ENCODE data around the gene AKR1A1.
A peak's percentile ranks its signal among the peaks of the same experiment; 100 is the strongest.
"Not testable (repeated sequence)": the region's sequence is repeated elsewhere in the genome, so short reads cannot be mapped to it uniquely, and the experiment has no call there.

The AKR1A1 gene

GRCh38 chr1:45513532-45514260 is 36.9 kb upstream of the AKR1A1 start:
- H3K36me3 ChIP-seq (ENCODE audit: control insufficient read depth, insufficient read depth, low read length) = peaks cover 95% of the 10 kb centered on the region
- H3K4me1 ChIP-seq (ENCODE audit: control insufficient read depth, insufficient read depth, low read length); H3K4me3 ChIP-seq (ENCODE audit: low read depth, low read length); H3K27me3 ChIP-seq (ENCODE audit: control insufficient read depth, insufficient read depth, low read length); H3K9ac ChIP-seq (ENCODE audit: low read depth, low read length); H3K9me3 ChIP-seq (ENCODE audit: control insufficient read depth, insufficient read depth, low read length): not testable (repeated sequence)
- peak overlapping the region; percentile 43 for H3K27ac ChIP-seq (ENCODE audit: low read depth, low read length)

DNA sequence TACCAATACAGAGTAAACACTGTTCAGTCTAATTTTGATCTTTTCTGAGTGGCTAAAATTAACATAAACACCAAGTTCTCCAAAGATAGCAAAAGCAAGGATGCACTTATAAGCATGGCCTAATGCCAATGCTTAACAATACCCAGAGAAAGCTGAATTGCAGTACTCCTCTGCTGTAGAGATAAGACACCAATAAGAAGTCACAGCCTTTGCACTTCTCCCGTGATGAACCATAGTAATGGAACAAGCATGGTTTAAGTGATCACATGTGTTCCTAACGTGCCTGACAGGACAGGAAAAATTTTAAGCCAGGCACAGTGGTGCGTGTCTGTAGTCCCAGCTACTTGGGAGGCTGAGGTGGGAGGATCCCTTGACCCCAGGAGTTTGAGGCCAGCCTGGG is 34.6 kb upstream of the AKR1A1 start:
- no peak overlapping the region for H3K27ac ChIP-seq (ENCODE audit: low read depth, low read length)
- H3K4me3 ChIP-seq (ENCODE audit: low read depth, low read length) = no peak overlapping the region

GRCh38 chr1:45516465-45516864 is 34.2 kb upstream of the AKR1A1 start:
- no peak overlapping the region for H3K9ac ChIP-seq (ENCODE audit: low read depth, low read length)
- H3K27ac ChIP-seq (ENCODE audit: low read depth, low read length) = no peak overlapping the region
- no peaks in the 10 kb centered on the region for H3K27me3 ChIP-seq (ENCODE audit: control insufficient read depth, insufficient read depth, low read length)
- no peak overlapping the region for H3K4me3 ChIP-seq (ENCODE audit: low read depth, low read length)
- H3K9me3 ChIP-seq (ENCODE audit: control insufficient read depth, insufficient read depth, low read length) = no peaks in the 10 kb centered on the region
- H3K4me1 ChIP-seq (ENCODE audit: control insufficient read depth, insufficient read depth, low read length) = 0 out of 2 replicates have a peak, but pooled peaks cover 10% of the 10 kb centered on the region
- H3K36me3 ChIP-seq (ENCODE audit: control insufficient read depth, insufficient read depth, low read length) = peaks cover 76% of the 10 kb centered on the region

More for the DNA sequence above, 34.6 kb upstream of the AKR1A1 start:
- Histone ChIP-seq H3K4me1 (ENCODE audit: control insufficient read depth, insufficient read depth, low read length) (0 out of 2 replicates have a peak, but pooled peaks cover 10% of the 10 kb centered on the region), H3K27me3 (ENCODE audit: control insufficient read depth, insufficient read depth, low read length) (no peaks in the 10 kb centered on the region), H3K9me3 (ENCODE audit: control insufficient read depth, insufficient read depth, low read length) (no peaks in the 10 kb centered on the region), H3K36me3 (ENCODE audit: control insufficient read depth, insufficient read depth, low read length) (peaks cover 80% of the 10 kb centered on the region), H3K9ac (ENCODE audit: low read depth, low read length) (no peak overlapping the region)

DNA sequence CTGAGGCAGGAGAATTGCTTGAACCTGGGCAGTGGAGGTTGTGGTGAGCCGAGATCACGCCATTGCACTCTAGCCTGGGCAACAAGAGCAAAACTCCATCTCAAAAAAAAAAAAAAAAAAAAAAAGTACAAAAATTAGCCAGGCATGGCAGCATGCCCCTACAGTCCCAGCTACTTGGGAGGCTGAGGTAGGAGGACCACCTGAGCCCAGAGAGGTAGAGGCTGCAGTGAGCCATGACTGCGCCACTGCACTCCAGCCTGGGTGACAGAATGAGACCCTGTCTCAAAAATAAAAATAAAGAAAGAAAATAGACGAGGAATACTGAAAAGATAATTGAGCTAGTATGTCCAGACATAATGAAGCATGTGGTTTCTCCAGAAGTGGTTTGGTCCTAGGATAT is 32.3 kb upstream of the AKR1A1 start:
- peak overlapping the region; percentile 91; the same call in 1 of the 2 replicates for H3K4me3 ChIP-seq (ENCODE audit: low read depth, low read length)

DNA sequence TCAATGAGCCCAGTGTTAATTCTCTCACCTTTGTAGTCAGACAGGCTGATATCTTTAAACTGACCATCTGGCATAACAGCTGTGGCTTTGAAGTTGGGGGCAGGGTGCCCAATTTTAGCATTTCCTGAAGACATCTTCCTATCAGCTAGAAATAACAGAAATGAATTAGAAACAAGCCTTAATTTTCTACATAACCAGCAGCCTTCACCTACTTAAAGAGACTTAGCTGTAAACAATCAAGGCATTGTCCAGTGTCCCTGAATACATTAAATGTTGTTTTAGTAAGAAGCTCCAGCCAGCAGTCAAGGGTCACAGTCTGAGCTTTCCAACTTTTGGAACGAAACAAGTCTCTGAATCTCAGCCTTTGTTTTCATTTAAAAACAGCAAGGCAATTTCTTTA is 31.7 kb upstream of the AKR1A1 start:
- Histone ChIP-seq H3K4me3 (ENCODE audit: low read depth, low read length) (peak overlapping the region; percentile 91), H3K9me3 (ENCODE audit: control insufficient read depth, insufficient read depth, low read length) (no peaks in the 10 kb centered on the region), H3K4me1 (ENCODE audit: control insufficient read depth, insufficient read depth, low read length) (peaks cover 26% of the 10 kb centered on the region), H3K36me3 (ENCODE audit: control insufficient read depth, insufficient read depth, low read length) (peaks cover 51% of the 10 kb centered on the region), H3K27ac (ENCODE audit: low read depth, low read length) (no peak overlapping the region), H3K9ac (ENCODE audit: low read depth, low read length) (no peak overlapping the region), H3K27me3 (ENCODE audit: control insufficient read depth, insufficient read depth, low read length) (no peaks in the 10 kb centered on the region)

More for the DNA sequence above, 32.3 kb upstream of the AKR1A1 start:
- not testable (repeated sequence) for H3K9ac ChIP-seq (ENCODE audit: low read depth, low read length); H3K27me3 ChIP-seq (ENCODE audit: control insufficient read depth, insufficient read depth, low read length); H3K9me3 ChIP-seq (ENCODE audit: control insufficient read depth, insufficient read depth, low read length); H3K27ac ChIP-seq (ENCODE audit: low read depth, low read length)
- H3K4me1 ChIP-seq (ENCODE audit: control insufficient read depth, insufficient read depth, low read length) = peaks cover 24% of the 10 kb centered on the region
- H3K36me3 ChIP-seq (ENCODE audit: control insufficient read depth, insufficient read depth, low read length) = peaks cover 57% of the 10 kb centered on the region

DNA sequence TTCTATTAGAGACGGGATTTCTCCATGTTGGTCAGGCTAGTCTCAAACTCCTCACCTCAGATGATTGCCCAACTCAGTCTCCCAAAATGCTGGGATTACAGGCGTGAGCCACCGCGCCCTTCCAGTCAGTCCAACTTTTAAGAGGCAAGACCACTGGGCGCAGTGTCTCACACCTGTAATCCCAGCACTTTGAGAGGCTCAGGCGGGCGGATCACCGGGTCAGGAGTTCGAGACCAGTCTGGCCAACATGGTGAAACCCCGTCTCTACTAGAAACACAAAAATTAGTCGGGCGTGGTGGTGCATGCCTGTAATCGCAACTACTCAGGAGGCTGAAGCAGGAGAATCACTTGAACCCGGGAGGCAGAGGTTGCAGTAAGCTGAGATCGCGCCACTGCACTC is 30.9 kb upstream of the AKR1A1 start:
- H3K9ac ChIP-seq (ENCODE audit: low read depth, low read length); H3K27me3 ChIP-seq (ENCODE audit: control insufficient read depth, insufficient read depth, low read length); H3K27ac ChIP-seq (ENCODE audit: low read depth, low read length); H3K9me3 ChIP-seq (ENCODE audit: control insufficient read depth, insufficient read depth, low read length): not testable (repeated sequence)
- Histone ChIP-seq H3K4me1 (ENCODE audit: control insufficient read depth, insufficient read depth, low read length) (peaks cover 26% of the 10 kb centered on the region), H3K4me3 (ENCODE audit: low read depth, low read length) (peak overlapping the region; percentile 91), H3K36me3 (ENCODE audit: control insufficient read depth, insufficient read depth, low read length) (peaks cover 43% of the 10 kb centered on the region)

GRCh38 chr1:45521413-45522323 is 29.0 kb upstream of the AKR1A1 start, which contains the start of gene PRDX1:
PRDX1 (minus strand) TSS chr1:45521884; CDS start chr1:45519043, 2,841 bp downstream.
- peak within 1 kb of the TSS; percentile 91 for H3K4me3 ChIP-seq (ENCODE audit: low read depth, low read length)
- no peaks in the 10 kb centered on the region for H3K27me3 ChIP-seq (ENCODE audit: control insufficient read depth, insufficient read depth, low read length)
- peak within 1 kb of the TSS; percentile 95 for H3K9ac ChIP-seq (ENCODE audit: low read depth, low read length)
- peaks cover 24% of the 10 kb centered on the region for H3K36me3 ChIP-seq (ENCODE audit: control insufficient read depth, insufficient read depth, low read length)
- H3K9me3 ChIP-seq (ENCODE audit: control insufficient read depth, insufficient read depth, low read length) = no peaks in the 10 kb centered on the region
- peaks cover 33% of the 10 kb centered on the region for H3K4me1 ChIP-seq (ENCODE audit: control insufficient read depth, insufficient read depth, low read length)
- peak within 1 kb of the TSS; percentile 96 for H3K27ac ChIP-seq (ENCODE audit: low read depth, low read length)

DNA sequence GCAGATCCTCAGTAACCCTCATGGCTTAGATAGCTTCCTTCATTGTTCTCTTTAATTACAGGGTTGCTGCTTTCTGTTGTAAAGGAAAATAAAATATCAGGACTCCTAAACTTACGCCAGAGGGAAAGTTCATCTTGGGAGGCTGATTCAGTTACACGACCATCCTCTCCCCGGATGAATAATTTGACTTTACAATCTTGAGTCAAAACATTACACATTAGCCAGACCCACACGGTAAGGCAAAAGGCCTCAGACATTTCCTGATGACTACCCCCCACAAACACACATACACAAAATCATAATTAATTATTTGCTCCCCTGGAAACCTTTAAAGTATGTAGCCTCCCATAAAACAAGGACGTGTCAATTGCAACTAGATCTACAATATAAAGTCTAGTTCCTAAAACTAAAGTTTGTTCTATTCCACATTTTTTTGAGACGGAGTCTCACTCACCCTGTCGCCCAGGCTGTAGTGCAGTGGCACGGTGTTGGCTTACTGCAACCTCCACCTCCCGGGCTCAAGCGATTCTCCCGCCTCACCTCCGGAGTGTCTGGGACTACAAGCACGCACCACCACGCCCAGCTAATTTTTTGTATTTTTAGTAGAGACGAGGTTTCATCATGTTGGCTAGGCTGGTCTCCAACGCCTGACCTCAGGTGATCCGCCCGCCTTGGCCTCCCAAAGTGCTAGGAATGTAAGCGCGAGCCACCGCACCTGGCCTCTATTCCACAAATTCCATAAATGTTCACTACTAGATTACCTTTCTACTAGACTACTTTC is 28.1 kb upstream of the AKR1A1 start:
- Histone ChIP-seq H3K4me1 (ENCODE audit: control insufficient read depth, insufficient read depth, low read length) (peaks cover 33% of the 10 kb centered on the region), H3K27me3 (ENCODE audit: control insufficient read depth, insufficient read depth, low read length) (no peaks in the 10 kb centered on the region), H3K9ac (ENCODE audit: low read depth, low read length) (peak overlapping the region; percentile 95), H3K36me3 (ENCODE audit: control insufficient read depth, insufficient read depth, low read length) (peaks cover 17% of the 10 kb centered on the region), H3K4me3 (ENCODE audit: low read depth, low read length) (peak overlapping the region; percentile 91), H3K27ac (ENCODE audit: low read depth, low read length) (peak overlapping the region; percentile 96), H3K9me3 (ENCODE audit: control insufficient read depth, insufficient read depth, low read length) (no peaks in the 10 kb centered on the region)

DNA sequence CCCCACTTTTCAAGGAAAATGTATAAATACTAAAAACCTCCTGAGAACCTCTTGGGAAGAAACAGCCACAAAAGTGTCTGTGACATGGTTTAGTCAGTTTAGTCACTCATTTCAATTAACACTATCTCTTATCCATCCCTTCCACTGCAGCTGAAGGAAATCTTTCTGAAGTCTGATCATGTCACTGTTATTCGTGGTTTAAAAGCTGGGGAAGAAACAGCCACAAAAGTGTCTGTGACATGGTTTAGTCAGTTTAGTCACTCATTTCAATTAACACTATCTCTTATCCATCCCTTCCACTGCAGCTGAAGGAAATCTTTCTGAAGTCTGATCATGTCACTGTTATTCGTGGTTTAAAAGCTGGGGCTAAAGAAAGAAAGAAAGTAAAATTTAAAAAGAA is 27.1 kb upstream of the AKR1A1 start:
- not testable (repeated sequence) for H3K27me3 ChIP-seq (ENCODE audit: control insufficient read depth, insufficient read depth, low read length); H3K27ac ChIP-seq (ENCODE audit: low read depth, low read length); H3K9me3 ChIP-seq (ENCODE audit: control insufficient read depth, insufficient read depth, low read length); H3K9ac ChIP-seq (ENCODE audit: low read depth, low read length); H3K4me3 ChIP-seq (ENCODE audit: low read depth, low read length); H3K36me3 ChIP-seq (ENCODE audit: control insufficient read depth, insufficient read depth, low read length)
- peaks cover 33% of the 10 kb centered on the region for H3K4me1 ChIP-seq (ENCODE audit: control insufficient read depth, insufficient read depth, low read length)

DNA sequence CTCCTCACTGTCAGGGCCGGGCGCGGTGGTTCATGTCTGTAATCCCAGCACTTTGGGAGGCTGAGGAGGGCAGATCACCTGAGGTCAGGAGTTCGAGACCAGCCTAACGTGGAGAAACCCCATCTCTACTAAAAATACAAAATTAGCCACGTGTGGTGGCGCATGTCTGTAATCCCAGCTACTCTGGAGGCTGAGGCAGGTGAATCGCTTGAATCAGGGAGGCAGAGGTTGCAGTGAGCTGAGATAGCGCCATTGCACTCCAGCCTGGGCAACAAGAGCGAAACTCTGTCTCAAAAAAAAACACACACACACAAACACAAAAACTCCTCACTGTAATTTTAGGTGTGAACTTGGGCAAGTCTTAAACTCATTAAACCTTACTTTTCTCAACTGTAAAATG is 26.7 kb upstream of the AKR1A1 start:
- H3K9me3 ChIP-seq (ENCODE audit: control insufficient read depth, insufficient read depth, low read length); H3K36me3 ChIP-seq (ENCODE audit: control insufficient read depth, insufficient read depth, low read length); H3K4me3 ChIP-seq (ENCODE audit: low read depth, low read length); H3K9ac ChIP-seq (ENCODE audit: low read depth, low read length); H3K27ac ChIP-seq (ENCODE audit: low read depth, low read length); H3K27me3 ChIP-seq (ENCODE audit: control insufficient read depth, insufficient read depth, low read length): not testable (repeated sequence)
- H3K4me1 ChIP-seq (ENCODE audit: control insufficient read depth, insufficient read depth, low read length) = peaks cover 29% of the 10 kb centered on the region
